HG02870 (cell line): ENCODE measurements around the gene ST6GALNAC1.

Experiments used
- ATAC-seq: cut with Tn5 transposase; IDR thresholded peaks from one replicate; pipeline ENCODE4 v1.9.1; 2021; ENCODE audit warnings: mild to moderate bottlenecking, moderate library complexity; ENCODE audit not compliant: unreplicated experiment

Gene ST6GALNAC1

GRCh38 chr17:76677406-76677805 lies 33.8 kb upstream of the ST6GALNAC1 start:
- no peak for ATAC-seq

DNA sequence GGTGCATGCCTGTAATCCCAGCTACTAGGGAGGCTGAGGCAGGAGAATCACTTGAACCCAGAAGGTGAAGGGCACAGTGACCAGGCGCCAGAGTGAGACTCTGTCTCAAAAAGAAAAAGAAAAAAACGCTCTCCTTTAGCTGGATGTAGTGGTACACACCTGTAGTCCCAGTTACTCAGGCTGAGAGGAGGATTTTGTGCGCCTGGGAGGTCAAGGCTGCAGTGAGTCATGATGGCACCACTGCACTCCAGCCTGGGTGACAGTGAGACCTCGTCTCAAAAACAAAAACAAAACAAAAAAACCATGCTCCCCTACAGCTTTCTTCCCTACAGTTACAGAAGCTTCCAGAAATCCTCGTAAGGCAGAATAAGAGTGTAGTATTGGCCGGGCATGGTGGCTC lies 33.1 kb upstream of the ST6GALNAC1 start:
- ATAC-seq: no peak

- ATAC-seq: no peak
Observed at GRCh38 chr17:76675648-76676047, 32.1 kb upstream of the ST6GALNAC1 start.

- ATAC-seq: no peak
Observed at GRCh38 chr17:76674600-76674999, 31.0 kb upstream of the ST6GALNAC1 start.

DNA sequence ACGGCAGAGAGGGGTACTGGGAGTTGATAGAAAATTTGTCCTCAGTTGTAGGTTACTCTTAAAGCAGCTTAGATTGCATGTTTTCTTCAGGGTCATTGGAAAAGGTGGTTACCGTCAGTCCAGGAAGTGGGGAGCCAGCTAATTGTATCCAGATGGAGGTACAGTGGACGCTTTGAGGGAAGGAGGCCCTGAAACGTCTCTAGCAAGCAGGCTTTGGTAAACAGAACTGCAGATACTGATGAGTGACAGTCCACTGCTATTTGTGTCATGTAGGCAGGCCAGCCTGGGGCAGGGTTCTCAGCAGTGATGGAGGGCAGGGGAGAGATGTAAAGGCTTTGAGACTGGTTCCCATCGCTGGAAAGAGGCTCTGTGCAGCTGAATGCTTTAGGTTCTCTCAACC lies 30.2 kb upstream of the ST6GALNAC1 start:
- no peak for ATAC-seq

DNA sequence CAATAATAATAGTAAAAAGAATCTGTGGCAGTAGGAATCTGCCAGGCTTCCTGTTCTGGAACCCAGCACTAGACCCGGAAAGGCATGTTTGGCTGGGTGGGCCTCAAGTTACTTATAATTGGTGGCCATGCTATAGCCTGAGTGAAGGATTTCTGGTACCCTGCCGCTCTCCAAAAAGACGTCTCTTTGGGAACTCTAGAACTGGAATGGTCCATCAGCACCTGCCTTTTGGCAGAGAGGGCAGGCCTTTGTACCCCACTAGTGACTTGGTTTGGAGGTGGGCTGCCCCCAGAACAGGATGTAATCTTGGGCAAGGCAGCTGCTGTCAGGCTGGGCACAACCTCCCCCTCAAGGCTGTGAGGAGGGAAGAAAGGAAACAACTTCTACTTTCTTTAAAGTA lies 29.3 kb upstream of the ST6GALNAC1 start:
- no peak for ATAC-seq

- no peak for ATAC-seq
Observed at GRCh38 chr17:76672270-76672851, 28.8 kb upstream of the ST6GALNAC1 start.

DNA sequence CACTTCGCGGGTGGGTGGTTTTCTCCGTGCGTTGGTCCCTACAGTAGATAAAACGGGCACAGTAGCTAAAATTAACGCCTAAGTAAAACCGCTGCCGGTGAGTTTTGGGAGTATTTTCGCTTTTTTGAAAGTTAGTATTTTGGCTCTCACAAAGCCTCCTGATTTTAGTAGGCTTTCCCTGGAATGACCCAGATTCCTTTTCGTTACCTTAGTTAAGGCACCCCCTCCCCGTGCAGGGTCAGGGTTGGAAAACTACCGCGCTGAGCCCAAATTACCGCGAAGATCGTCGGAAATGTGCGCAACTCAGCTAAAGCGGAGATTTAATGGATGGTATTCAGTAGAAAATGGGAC lies 28.3 kb upstream of the ST6GALNAC1 start:
- no peak for ATAC-seq

DNA sequence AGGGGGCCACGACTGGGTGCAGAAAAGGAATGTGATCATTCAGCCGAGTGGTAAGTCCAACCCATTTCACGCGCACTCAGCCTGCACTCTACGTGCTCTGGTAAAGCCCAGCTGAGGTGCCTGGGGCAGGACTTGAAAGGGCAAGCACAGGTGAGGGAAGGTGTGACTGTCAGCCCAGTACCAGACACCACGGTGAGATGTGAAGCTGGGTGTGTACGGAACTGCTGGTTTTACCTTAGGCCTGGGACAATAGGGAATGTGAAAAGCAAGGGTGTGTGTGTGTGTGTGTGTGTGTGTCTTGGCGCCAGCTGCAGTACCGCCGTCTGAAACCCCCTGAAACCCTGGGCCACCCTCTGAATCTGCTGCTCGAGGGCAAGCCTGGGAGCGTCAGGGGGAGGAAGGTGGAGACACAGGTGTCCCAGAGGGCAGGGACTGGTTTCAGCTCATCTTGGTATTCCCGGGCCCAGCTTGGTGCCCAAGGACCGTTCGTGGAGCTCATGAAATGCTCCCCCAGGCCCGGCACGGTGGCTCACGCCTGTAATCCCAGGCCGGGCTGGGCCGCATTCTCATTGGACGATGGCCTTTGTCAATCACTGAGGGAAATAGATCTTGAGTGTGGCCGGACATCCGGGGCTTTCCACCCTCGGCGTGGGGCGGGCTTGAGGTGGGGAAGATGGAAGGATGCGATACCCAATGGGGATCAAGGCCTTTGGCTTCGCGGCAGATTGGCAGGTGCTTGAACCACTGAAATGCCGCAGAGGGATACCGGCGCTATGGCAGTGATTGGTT lies 27.8 kb upstream of the ST6GALNAC1 start:
- ATAC-seq: peak; percentile 98

- ATAC-seq: no peak
Observed at GRCh38 chr17:76670718-76671122, 27.2 kb upstream of the ST6GALNAC1 start.

- ATAC-seq: no peak
Observed at GRCh38 chr17:76670020-76670717, 26.6 kb upstream of the ST6GALNAC1 start.

- ATAC-seq: no peak
Observed at GRCh38 chr17:76667786-76668453, 24.4 kb upstream of the ST6GALNAC1 start.

DNA sequence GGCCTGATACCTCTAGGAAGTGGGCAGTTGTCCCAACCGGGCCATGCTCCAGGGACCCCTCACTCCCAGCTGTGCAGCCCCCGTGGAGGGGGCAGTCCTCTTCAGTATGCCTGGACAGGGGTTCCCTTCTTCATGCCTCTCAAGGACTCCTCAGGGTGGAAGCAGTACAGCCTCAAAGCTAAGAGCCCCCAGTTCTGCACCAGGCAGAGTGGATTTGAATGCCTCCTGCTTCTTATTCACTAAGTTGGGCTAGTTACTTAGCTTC lies 23.9 kb upstream of the ST6GALNAC1 start:
- ATAC-seq: no peak

- ATAC-seq: no peak
Observed at GRCh38 chr17:76660656-76661042, 17.1 kb upstream of the ST6GALNAC1 start.

DNA sequence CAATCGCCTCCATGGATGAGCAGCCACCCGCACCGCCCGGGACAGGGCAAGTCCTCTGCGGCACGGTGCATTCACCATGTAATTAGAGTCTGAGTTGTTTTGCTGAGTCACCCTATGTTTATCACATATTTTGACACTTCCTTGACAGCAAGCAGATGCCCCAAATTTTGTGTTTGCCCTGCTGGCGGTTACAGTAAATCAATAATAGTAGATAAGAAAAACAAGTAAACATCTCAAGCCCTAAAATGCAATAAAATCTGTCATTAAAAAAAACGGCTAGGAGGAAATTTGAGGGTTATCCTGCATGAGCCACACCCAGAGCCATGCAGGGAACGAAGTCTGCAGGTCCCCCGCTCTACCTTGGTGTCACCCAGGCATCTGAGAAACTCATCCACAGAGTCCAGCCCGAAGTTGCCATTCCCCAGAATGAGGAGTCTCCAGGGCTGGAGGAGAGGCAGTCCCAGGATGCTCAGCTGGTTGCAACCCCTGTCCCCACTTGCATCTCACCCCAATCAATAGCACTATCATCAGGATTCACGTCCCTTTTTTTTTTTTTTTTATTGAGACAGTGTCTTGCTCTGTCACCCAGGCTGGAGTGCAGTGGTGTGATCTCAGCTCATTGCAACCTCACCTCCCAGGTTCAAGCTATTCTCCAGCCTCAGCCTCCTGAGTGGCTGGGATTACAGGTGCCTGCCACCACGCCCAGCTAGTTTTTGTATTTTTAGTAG lies 16.5 kb upstream of the ST6GALNAC1 start:
- no peak for ATAC-seq

GRCh38 chr17:76658242-76658662 lies 14.7 kb upstream of the ST6GALNAC1 start:
- no peak for ATAC-seq

- no peak for ATAC-seq
Observed at GRCh38 chr17:76657505-76658241, 14.1 kb upstream of the ST6GALNAC1 start.

- no peak for ATAC-seq
Observed at GRCh38 chr17:76654408-76654807, 10.9 kb upstream of the ST6GALNAC1 start.

GRCh38 chr17:76650504-76650903 lies 6.9 kb upstream of the ST6GALNAC1 start:
- no peak for ATAC-seq

DNA sequence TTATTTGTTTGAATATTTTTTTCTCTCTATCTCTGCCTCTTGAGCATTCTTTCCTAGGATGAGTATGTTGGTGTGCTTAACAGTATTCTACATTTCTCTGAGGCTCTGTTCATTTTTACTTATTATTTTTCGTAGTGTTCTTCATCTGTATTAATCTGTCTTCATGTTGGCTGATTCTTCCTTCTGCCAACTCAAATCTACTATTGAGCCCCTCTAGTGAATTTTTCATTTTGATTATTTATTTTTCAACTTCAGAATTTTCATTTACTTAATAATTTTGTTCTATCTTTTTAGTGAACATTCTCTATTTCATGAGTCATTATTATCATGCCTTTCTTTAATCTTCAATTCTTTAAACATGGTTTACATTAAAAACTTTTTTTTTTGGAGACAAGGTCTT lies 3.2 kb upstream of the ST6GALNAC1 start:
- ATAC-seq: no peak

DNA sequence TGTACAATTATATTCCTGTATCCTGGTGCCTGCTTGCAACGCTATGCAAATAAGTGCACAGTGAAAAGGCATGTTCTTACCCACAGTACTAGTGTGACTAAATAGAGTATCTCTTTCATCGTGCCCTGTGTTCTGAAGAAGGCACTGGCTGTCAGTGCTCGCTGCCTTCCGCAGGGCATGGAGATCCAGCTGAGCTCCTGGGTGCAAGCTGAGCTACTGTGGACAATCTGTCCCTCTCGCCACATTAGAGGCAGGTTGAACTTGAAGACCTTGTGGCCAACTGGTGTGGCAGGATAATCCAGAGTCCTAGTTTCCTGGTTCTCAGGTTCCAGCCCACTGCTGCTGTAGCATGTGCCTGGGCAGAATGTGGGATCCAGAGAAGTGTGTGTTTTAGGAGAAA lies 1.9 kb upstream of the ST6GALNAC1 start:
- ATAC-seq: no peak
